Stimulated activated CD4-positive, alpha-beta T cell treated with anti-CD3 and anti-CD28 coated beads, Interleukin-1b, Interleukin-23, amount 100 ng/mL, for 48 hours (primary cell): ENCODE data around the gene NLRP3.
"Not testable (repeated sequence)": the region's sequence is repeated elsewhere in the genome, so short reads cannot be mapped to it uniquely, and the experiment has no call there.

Source experiments
- DNase-seq: peaks from one replicate; pipeline ENCODE4 v3.0.0-alpha.2; 2020

Gene NLRP3

DNA sequence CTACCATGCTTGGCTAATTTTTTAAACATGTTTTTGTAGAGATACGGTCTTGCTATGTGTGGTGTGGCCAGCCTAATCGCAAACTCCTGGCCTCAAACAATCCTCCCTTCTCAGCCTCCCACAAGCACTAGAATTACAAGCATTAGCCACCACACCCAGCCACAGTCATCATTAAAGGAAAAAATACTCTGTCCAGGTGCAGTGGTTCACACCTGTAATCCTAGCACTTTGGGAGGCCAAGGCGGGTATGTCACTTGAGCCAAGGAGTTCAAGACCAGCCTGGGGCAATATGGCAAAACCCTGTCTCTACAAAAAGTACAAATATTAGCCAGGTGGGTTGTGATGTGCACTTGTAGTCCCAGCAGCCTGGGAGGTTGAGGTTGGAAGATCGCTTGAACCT, 25.0 kb upstream of the NLRP3 start:
- no peak for DNase-seq

GRCh38 chr1:247392088-247392487, 23.9 kb upstream of the NLRP3 start:
- no peak for DNase-seq

DNA sequence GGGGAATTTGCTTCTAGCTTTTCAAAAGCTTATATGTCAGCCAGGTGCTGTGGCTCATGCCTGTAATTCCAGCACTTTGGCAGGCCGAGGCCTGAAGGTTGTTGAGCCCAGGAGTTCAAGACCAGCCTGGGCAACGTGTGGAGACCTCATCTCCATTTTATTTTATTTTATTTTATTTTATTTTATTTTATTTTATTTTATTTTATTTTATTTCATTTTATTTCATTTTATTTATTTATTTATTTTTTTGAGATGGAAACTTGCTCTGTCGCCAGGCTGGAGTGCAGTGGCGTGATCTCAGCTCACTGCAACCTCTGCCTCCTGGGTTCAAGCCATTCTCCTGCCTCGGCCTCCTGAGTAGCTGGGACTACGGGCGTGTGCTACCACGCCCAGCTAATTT, 20.9 kb upstream of the NLRP3 start:
- not testable (repeated sequence) for DNase-seq

DNA sequence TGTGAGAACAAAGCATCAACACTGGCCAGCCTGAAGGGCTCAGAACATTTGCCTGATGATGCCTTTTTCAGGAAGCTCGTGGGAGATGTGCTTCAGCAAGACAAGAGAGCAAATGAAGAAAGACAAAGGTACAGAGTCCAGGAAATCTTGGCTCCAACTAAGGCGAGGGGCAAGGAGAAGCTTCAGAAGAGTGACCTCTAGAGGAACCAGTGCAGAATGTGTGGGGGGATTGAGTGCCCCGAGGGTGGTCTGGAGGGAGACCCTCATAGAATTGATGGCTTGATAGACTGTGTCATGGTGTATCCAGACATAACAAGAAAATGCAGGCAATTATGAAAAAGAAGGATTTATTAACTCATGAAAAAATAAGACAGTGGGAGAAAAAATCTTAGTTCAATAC, 15.3 kb upstream of the NLRP3 start:
- no peak for DNase-seq

DNA sequence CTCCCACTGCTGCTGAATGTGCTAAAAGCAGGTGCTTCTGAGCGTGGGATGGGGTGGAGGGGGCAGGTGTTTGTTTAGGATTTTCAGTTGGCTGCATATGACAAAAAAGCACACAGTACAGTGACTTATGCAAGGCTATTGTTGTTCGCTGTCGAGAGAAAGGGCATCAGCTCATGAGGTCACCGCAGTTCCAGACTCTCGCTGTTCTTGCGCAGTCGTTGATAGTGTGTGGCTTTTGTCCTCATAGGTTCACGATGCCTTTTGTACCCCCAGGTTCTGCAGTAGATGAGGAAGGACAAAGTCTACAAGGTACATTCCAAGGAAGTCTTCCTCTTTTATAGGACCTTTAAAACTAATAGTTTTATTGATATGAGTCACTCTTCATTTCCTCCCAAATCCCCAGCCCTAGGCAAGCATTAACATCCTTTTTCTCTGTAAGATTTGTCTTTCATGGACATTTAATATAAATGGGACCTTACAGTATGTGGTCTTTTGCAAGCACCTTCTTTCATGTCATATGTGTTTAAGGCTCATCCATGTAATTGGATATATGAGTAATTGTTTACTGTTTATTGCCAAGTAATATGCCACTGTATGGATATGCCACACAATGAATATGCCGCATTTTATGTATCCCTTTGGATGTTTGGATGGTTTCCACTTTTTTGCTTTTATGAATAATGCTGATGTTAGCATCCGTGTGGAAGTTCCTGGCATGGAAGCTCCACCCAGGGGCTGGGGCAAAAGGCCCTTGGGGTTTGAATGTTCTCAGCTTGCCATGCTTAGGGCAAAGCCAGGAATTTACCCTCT, 14.5 kb upstream of the NLRP3 start:
- DNase-seq = no peak

DNA sequence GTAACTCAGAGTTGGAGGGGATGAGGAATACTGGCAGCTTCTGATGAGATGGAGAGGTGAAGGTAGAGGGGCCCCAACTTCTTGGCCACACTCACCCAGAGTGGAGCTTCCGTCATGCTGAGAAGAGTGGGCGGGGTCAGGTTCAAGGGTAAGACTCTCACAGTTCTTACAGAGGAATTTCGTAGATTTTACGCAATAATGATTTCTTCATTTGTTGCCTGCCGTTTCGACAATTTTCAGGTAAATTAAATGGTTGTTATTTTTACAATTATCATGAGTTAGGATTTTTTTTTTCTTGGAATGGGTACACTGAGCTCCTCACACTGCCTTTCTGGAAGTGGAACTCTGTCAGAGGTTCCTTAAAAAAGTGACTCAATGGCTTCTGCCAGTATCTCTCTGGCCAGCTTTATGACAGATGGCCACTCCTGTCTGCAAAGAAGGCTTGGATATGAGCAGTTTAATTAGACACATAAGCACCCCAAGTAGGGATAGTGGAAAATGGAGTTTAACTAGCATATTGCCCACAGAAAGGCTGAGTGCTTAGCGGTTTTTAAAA, 13.8 kb upstream of the NLRP3 start:
- DNase-seq = no peak

GRCh38 chr1:247406014-247406656, 9.8 kb upstream of the NLRP3 start:
- DNase-seq = no peak

DNA sequence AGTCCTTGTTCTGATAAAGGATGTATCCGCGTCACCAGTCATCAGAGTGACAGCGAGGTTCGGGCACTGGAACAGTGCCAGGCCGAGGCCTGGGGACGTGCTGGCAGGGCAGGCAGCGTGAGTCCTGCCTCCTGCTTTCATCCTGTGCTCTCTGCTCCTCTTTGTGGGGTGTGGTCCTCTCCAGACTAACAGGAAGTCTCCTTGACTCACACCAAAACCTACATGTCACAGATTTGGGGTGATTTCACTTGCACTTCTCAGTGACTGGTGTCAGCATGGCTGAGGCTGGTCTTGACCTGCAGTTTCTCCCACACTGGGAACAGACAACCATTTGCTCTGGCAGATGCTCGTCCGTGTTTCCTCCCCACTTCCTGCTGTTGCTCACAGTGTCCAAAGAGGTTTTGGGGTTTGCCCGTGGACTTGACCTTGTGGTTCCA, 8.8 kb upstream of the NLRP3 start:
- DNase-seq = peak; percentile 76

DNA sequence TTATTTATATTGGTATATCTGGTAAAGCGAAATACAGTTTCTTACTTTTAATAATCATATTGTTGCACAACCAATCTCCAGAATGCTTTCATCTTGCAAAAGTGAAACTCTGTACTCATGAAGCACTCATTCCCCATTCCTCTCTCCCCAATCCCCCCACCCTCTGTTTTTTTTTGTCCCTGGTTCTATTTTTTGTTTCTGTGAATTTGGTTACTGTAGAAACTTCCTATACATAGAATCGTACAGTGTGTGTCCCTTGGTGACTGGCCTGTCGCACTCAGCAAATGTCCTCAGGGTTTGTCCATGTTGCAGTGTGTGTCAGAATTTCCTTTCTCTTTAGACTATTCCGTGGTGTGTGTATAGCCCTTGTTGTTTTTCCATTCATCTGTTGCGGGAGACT, 7.9 kb upstream of the NLRP3 start:
- DNase-seq = no peak

DNA sequence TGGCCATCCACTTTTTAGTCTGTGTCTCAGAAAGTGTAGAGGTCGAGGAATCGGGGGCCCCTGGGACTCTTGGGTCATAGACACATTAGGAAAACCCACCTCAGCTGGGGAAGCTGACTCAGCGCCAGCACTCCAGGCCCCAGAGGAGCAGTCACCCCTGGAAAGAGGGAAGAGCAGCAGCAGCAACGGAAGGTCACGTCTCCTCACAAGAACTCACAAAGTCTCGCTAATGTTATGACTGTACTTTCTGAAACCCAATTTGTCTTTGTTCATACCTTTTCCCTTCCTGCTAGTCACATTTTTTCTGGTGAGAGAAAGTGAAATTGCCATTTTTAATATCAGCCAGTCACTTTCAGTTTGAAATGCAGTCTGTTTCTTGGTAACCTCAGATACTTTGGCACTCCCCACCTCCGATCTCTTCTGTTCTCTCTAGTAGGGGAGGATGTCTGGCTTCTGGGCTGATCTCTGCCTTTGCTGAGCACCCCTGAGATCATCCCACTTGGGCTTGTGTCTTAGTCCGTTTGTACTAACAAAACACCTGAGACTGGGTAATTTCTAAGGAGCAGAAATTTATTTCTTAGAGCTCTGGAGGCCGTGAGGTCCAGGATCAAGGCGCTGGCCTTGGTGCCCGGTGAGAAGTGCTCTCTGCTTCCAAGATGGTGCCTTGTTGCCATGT, 6.0 kb upstream of the NLRP3 start:
- DNase-seq = peak; percentile 54

GRCh38 chr1:247411621-247412327, 4.2 kb upstream of the NLRP3 start:
- DNase-seq = no peak

DNA sequence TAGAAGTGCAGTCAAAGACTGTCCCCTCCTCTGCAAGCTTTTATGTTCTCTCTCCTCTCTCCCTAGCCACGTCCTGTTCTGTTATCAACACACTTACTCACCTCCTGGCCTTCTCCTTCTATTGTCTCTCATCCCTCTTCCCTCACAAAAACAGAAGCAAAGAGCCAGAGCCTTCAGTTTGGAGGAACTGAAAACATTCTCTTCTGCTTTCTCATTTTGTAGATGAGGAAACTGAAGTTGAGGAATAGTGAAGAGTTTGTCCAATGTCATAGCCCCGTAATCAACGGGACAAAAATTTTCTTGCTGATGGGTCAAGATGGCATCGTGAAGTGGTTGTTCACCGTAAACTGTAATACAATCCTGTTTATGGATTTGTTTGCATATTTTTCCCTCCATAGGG, 1.9 kb downstream of the NLRP3 start:
- DNase-seq = no peak

GRCh38 chr1:247419336-247419735, 3.4 kb downstream of the NLRP3 start:
- no peak for DNase-seq

DNA sequence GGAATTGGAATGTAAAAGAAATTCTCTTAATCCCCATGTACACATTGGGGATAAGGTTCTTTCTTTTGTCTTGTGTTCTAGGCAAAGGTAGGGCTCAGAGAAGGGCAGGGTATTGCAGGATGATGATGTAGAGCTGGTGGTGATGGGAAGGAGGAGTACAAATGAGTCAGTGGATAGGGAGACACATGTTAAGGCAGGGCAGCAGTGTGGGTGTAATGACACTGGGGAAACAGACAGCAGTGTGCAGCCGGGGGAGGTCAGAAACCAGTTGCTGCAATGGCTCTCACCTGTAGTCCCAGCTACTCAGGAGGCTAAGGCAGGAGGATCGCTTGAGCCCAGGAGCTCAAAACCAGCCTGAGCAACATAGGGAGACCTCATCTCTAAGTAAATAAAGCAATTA, 5.1 kb downstream of the NLRP3 start:
- DNase-seq = peak; percentile 44

DNA sequence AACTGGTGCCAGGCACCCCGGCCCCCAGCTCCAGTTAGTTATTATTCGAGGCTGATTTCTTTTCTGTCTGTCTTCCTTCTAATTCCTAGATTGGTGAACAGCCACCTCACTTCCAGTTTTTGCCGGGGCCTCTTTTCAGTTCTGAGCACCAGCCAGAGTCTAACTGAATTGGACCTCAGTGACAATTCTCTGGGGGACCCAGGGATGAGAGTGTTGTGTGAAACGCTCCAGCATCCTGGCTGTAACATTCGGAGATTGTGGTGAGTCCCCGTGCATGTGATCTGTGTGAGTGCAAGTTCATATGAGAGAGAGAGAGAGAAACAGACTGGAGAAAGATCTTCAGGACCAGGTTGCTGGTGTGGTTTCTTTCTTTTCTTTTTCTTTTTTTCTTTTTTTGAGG, 13.5 kb downstream of the NLRP3 start:
- no peak for DNase-seq

- no peak for DNase-seq
Measured at GRCh38 chr1:247430434-247430833, 14.5 kb downstream of the NLRP3 start.

DNA sequence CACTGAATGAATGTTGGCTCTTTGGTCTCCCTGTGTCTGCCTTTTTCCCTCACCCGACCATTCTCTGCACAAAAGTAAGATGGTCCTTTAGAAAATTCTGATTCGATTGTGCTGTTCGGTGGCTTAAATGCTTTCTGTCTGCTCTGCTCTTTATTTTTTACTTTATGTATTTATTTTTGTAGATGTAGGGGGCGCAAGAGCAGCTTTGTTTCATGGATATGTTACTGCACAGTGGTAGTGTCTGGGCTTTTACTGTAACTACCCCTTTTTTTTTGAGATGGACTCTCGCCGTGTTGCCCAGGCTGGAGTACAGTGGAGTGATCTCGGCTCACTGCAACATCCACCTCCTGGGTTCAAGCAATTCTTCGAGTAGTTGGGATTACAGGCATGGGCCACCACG, 15.7 kb downstream of the NLRP3 start:
- DNase-seq = no peak

DNA sequence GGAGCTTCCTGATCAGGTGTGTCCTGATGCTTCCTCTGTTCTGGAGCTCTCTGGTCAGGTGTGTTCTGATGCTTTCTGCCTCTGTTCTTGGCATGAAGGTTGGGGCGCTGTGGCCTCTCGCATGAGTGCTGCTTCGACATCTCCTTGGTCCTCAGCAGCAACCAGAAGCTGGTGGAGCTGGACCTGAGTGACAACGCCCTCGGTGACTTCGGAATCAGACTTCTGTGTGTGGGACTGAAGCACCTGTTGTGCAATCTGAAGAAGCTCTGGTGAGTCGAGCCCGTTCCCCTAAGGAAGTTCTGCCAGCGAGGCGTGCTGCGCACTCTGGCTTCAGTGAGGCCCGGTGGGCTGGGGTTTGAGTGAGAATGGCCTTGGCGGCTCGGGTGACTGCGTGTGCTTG, 18.0 kb downstream of the NLRP3 start:
- no peak for DNase-seq

GRCh38 chr1:247435030-247435758, 19.2 kb downstream of the NLRP3 start:
- no peak for DNase-seq

- no peak for DNase-seq
Measured at GRCh38 chr1:247435759-247436147, 19.8 kb downstream of the NLRP3 start.

DNA sequence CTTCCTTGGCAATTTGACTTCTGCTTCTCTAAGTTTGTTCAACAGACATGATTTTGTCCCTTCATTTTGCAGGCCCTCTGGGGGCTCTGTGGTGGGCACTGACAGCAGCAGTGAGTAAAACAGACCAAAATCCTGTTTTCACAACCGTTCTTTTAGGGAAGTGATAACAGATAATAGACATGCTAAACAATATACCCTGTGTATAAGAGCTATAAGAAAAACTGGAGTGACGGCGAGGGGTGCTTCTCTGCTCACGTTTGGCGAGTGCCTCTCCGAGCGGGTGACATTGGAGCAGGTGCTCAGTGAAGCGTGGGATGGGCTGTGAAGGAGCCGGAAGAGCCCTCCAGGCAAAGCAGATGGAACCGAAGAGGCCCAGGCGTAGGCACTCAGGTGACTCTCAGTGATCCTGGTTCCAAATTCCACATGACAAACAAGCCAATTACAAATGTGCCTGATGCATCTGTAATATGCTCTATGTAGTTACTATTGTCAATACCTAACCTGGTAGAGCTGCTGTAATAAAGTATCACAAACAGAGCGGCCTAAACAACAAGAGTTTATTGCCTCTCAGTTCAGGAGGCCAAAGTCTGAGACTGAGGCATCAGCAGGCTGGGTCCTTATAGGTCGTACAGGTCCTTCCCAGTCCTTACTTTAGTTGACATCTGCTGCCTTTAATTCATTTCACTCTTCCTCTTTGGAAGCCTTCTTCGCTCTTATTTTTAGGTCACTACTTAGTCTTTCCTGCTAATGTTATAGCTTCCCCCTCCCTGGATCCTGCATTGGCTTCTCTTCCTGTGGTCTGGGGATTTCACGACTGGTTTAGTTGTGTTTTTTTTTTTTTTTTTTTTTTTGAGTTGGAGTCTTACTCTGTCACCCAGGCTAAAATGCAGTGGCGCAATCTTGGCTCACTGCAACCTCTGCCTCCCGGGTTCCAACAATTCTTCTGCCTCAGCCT, 21.9 kb downstream of the NLRP3 start:
- DNase-seq = no peak
